Stromal cell of bone marrow (primary cell): ENCODE data around the gene FOXK2.
A peak's percentile ranks its signal among the peaks of the same experiment; 100 is the strongest.

Experiments used
- DNase-seq: peaks from one replicate; pipeline ENCODE4 v3.0.0-alpha.2; 2012; ENCODE audit warnings: low read depth

The FOXK2 gene

GRCh38 chr17:82589851-82590180 is 70.3 kb downstream of the FOXK2 start:
- no peak for DNase-seq

- DNase-seq, result no peak
Measured at GRCh38 chr17:82590216-82590615, 70.7 kb downstream of the FOXK2 start.

- DNase-seq, result no peak
Measured at GRCh38 chr17:82590881-82591539, 71.5 kb downstream of the FOXK2 start.

- DNase-seq, result no peak
Measured at GRCh38 chr17:82592289-82592766, 72.8 kb downstream of the FOXK2 start.

- DNase-seq, result peak; percentile 74
Measured at GRCh38 chr17:82592767-82593589, 73.4 kb downstream of the FOXK2 start.

- no peak for DNase-seq
Measured at GRCh38 chr17:82593590-82594087, 74.1 kb downstream of the FOXK2 start.

GRCh38 chr17:82594571-82594970 is 75.0 kb downstream of the FOXK2 start:
- DNase-seq, result no peak

- no peak for DNase-seq
Measured at GRCh38 chr17:82595893-82596292, 76.4 kb downstream of the FOXK2 start.

GRCh38 chr17:82596296-82596695 is 76.8 kb downstream of the FOXK2 start:
- DNase-seq, result no peak

- DNase-seq, result no peak
Measured at GRCh38 chr17:82596837-82597672, 77.5 kb downstream of the FOXK2 start.

- peak; percentile 49 for DNase-seq
Measured at GRCh38 chr17:82598256-82599119, 79.0 kb downstream of the FOXK2 start.

- no peak for DNase-seq
Measured at GRCh38 chr17:82599674-82600661, 80.4 kb downstream of the FOXK2 start.

- DNase-seq, result no peak
Measured at GRCh38 chr17:82600731-82601446, 81.4 kb downstream of the FOXK2 start.

- no peak for DNase-seq
Measured at GRCh38 chr17:82601447-82602000, 82.0 kb downstream of the FOXK2 start.

GRCh38 chr17:82602487-82602886 is 83.0 kb downstream of the FOXK2 start:
- DNase-seq, result no peak

- DNase-seq, result no peak
Measured at GRCh38 chr17:82602986-82603710, 83.6 kb downstream of the FOXK2 start.

- DNase-seq, result no peak
Measured at GRCh38 chr17:82603981-82604448, 84.5 kb downstream of the FOXK2 start.

GRCh38 chr17:82604532-82604931 is 85.0 kb downstream of the FOXK2 start:
- DNase-seq, result no peak
